Hepatic stellate cell (primary cell): Measurements from ENCODE around the gene RAB35.

ENCODE experiments used
- DNase-seq: peaks from one replicate; pipeline ENCODE4 v3.0.0; 2011; ENCODE audit warnings: low spot score

The RAB35 gene

GRCh38 chr12:120103371-120103770, 13.2 kb downstream of the RAB35 start:
- DNase-seq: no peak

- DNase-seq: no peak
Measured at GRCh38 chr12:120103044-120103338, 13.6 kb downstream of the RAB35 start.

- DNase-seq: no peak
Measured at GRCh38 chr12:120102189-120103043, 14.1 kb downstream of the RAB35 start.

- no peak for DNase-seq
Measured at GRCh38 chr12:120101617-120102016, 14.9 kb downstream of the RAB35 start.

- DNase-seq: no peak
Measured at GRCh38 chr12:120101182-120101581, 15.4 kb downstream of the RAB35 start.

- DNase-seq: no peak
Measured at GRCh38 chr12:120100630-120101029, 15.9 kb downstream of the RAB35 start.

- DNase-seq: no peak
Measured at GRCh38 chr12:120099738-120100137, 16.8 kb downstream of the RAB35 start.

- DNase-seq: no peak
Measured at GRCh38 chr12:120098756-120099470, 17.6 kb downstream of the RAB35 start.

- no peak for DNase-seq
Measured at GRCh38 chr12:120096671-120097202, 19.8 kb downstream of the RAB35 start.

GRCh38 chr12:120095736-120096135, 20.8 kb downstream of the RAB35 start:
- DNase-seq: no peak

GRCh38 chr12:120095331-120095730, 21.2 kb downstream of the RAB35 start:
- no peak for DNase-seq

GRCh38 chr12:120094485-120094884, 22.1 kb downstream of the RAB35 start:
- DNase-seq: no peak

- no peak for DNase-seq
Measured at GRCh38 chr12:120093592-120094355, 22.8 kb downstream of the RAB35 start.

- DNase-seq: no peak
Measured at GRCh38 chr12:120093336-120093591, 23.3 kb downstream of the RAB35 start.

GRCh38 chr12:120092551-120093335, 23.8 kb downstream of the RAB35 start:
- DNase-seq: no peak

GRCh38 chr12:120091371-120092090, 25.0 kb downstream of the RAB35 start:
- no peak for DNase-seq

GRCh38 chr12:120090626-120091295, 25.8 kb downstream of the RAB35 start:
- DNase-seq: no peak

GRCh38 chr12:120090206-120090605, 26.3 kb downstream of the RAB35 start:
- DNase-seq: no peak

- DNase-seq: no peak
Measured at GRCh38 chr12:120089796-120090195, 26.8 kb downstream of the RAB35 start.

GRCh38 chr12:120089105-120089504, 27.4 kb downstream of the RAB35 start:
- no peak for DNase-seq
